OCI-LY7 (cell line): ENCODE measurements around the gene LTA4H. TPM values are rescaled to one million over a fixed set of nuclear protein-coding genes. Genes with fewer than 3 reads are reported as not detected.

Experiments used
- BruUV-seq: library from RNA; stranded (reverse); fragments of 400-500 nt; replicated peaks from 2 replicates; lab custom pipeline; 2021; lab: Mats Ljungman, UMichigan
- CTCF ChIA-PET: fragments of 300-600 bp; sonication (Branson Sonifier 250); formaldehyde crosslinking; loops from one replicate; lab custom pipeline; 2022; ENCODE audit warnings: antibody characterized with exemption; ENCODE audit not compliant: unreplicated experiment; lab: Charles Lee
- POLR2A ChIA-PET: fragments of 300-600 bp; sonication (Branson Sonifier 250); formaldehyde crosslinking; loops from one replicate; lab custom pipeline; 2022; ENCODE audit warnings: antibody characterized with exemption; lab: Charles Lee
- DNase-seq: peaks from one replicate; pipeline ENCODE4 v3.0.0-alpha.2; 2015; ENCODE audit warnings: low spot score
- H2AFZ ChIP-seq: fragments of 200-600 bp; sonication (generic), shearing (Covaris generic); 2 replicates; pipeline ENCODE4 v1.6.1; 2014; ENCODE audit warnings: mild to moderate bottlenecking, antibody characterized with exemption, low read length, moderate library complexity
- H3K27ac ChIP-seq: fragments of 200-600 bp; sonication (generic); 2 replicates; pipeline ENCODE4 v1.5.1; 2014; ENCODE audit warnings: mixed run types, low read depth, mild to moderate bottlenecking, moderate library complexity, low read length, inconsistent platforms; ENCODE audit not compliant: poor library complexity, severe bottlenecking
- H3K36me3 ChIP-seq: fragments of 200-600 bp; sonication (generic); 2 replicates; pipeline ENCODE4 v1.6.1; 2014; ENCODE audit warnings: mild to moderate bottlenecking, antibody characterized with exemption, low read length, moderate library complexity, mixed read lengths; ENCODE audit not compliant: insufficient read depth
- H3K4me1 ChIP-seq: fragments of 200-600 bp; sonication (generic); 2 replicates; pipeline ENCODE4 v1.5.1; 2014; ENCODE audit warnings: mild to moderate bottlenecking, low read length; ENCODE audit not compliant: insufficient read depth, poor library complexity, severe bottlenecking
- H3K4me2 ChIP-seq: fragments of 200-600 bp; sonication (generic); 2 replicates; pipeline ENCODE4 v1.6.1; 2014; ENCODE audit warnings: mild to moderate bottlenecking, low read length
- H3K4me3 ChIP-seq: fragments of 200-600 bp; sonication (generic); 2 replicates; pipeline ENCODE4 v1.5.1; 2014; ENCODE audit warnings: mild to moderate bottlenecking, low read depth, low read length; ENCODE audit not compliant: poor library complexity, severe bottlenecking
- H3K79me2 ChIP-seq: fragments of 200-600 bp; sonication (generic); 2 replicates; pipeline ENCODE4 v1.6.1; 2016; ENCODE audit warnings: low read depth, mild to moderate bottlenecking, low read length, moderate library complexity, mixed read lengths; ENCODE audit not compliant: insufficient read depth
- H3K9me2 ChIP-seq: fragments of 200-600 bp; sonication (generic); 2 replicates; pipeline ENCODE4 v1.6.1; 2016; ENCODE audit warnings: mild to moderate bottlenecking, low read length, mixed read lengths; ENCODE audit not compliant: insufficient read depth
- H3K9me3 ChIP-seq: fragments of 200-600 bp; sonication (generic); 2 replicates; pipeline ENCODE4 v1.6.1; 2014; ENCODE audit warnings: mild to moderate bottlenecking, mixed run types, low read length, mixed read lengths
- H4K20me1 ChIP-seq: fragments of 200-600 bp; sonication (generic); 2 replicates; pipeline ENCODE4 v1.6.1; 2014; ENCODE audit warnings: mild to moderate bottlenecking, antibody characterized with exemption, low read length, moderate library complexity, mixed read lengths; ENCODE audit not compliant: insufficient read depth
- CTCF ChIP-seq: fragments of 200-600 bp; sonication (generic); conservative IDR thresholded peaks from 2 replicates; pipeline ENCODE4 v1.5.1; 2014; ENCODE audit warnings: mild to moderate bottlenecking, antibody characterized with exemption, low read length, moderate library complexity, mixed read lengths
- EZH2phosphoT487 ChIP-seq: fragments of 200-600 bp; sonication (generic); IDR thresholded peaks from 2 replicates; pipeline ENCODE4 v1.6.1; 2018; ENCODE audit warnings: low read depth, borderline replicate concordance, mild to moderate bottlenecking, mixed run types, antibody characterized with exemption, low read length, moderate library complexity, mixed read lengths
- intact Hi-C: fragments of 100-400 bp; cut with micrococcal nuclease; formaldehyde crosslinking; loops from one replicate; pipeline ENCODE4 v1.10.0; 2022; ENCODE audit not compliant: unreplicated experiment
- total RNA-seq, 2 experiments: library from RNA; depleted of rRNA in 1 of 2; stranded (reverse); fragments of >200 nt in 1 of 2; shearing (Covaris generic) in 1 of 2; gene quantifications; 2 replicates each; pipeline ENCODE4 v1.2.3, GENCODE V29; 2014 to 2022

LTA4H gene
- total RNA-seq, 2 experiments from 2014 or later, result 86.7 to 122 TPM

- BruUV-seq, result no TSS peak
- no peaks in the 10 kb centered on the region for H3K9me3 ChIP-seq
- CTCF ChIA-PET, result no interaction called here
- H3K4me1 ChIP-seq, result no peaks in the 10 kb centered on the region
- no peak for DNase-seq
- POLR2A ChIA-PET, result interaction anchor here (0.6 kb wide), 1 partner anchor 19 kb away, joined by 4 read pairs; no protein-coding TSS in a partner anchor
- no peak overlapping the region for H3K4me3 ChIP-seq
- no peaks in the 10 kb centered on the region for H4K20me1 ChIP-seq
- H3K4me2 ChIP-seq, result no peak overlapping the region
- H3K9me2 ChIP-seq, result no peaks in the 10 kb centered on the region
- no peak overlapping the region for H3K27ac ChIP-seq
- TF ChIP-seq CTCF, result no peak
- TF ChIP-seq EZH2phosphoT487, result no peak
- H3K79me2 ChIP-seq, result no peaks in the 10 kb centered on the region
- H2AFZ ChIP-seq, result no peak overlapping the region
- H3K36me3 ChIP-seq, result no peaks in the 10 kb centered on the region
- intact Hi-C loops, result no loop called here
These were observed 47.8 kb upstream of the LTA4H start for GRCh38 chr12:96083020-96083719.

GRCh38 chr12:96081596-96081995 lies 46.2 kb upstream of the LTA4H start:
- BruUV-seq, result no TSS peak

More at GRCh38 chr12:96081596-96081995, 46.2 kb upstream of the LTA4H start:
- intact Hi-C loops, result no loop called here
- Histone ChIP-seq H3K27ac (no peak overlapping the region), H3K79me2 (no peaks in the 10 kb centered on the region), H4K20me1 (no peaks in the 10 kb centered on the region), H3K4me3 (no peak overlapping the region), H3K9me3 (no peaks in the 10 kb centered on the region), H3K4me1 (no peaks in the 10 kb centered on the region), H3K4me2 (no peak overlapping the region), H3K36me3 (no peaks in the 10 kb centered on the region), H2AFZ (no peak overlapping the region), H3K9me2 (no peaks in the 10 kb centered on the region)
- no peak for DNase-seq
- POLR2A ChIA-PET, result no interaction called here
- CTCF ChIA-PET, result no interaction called here
- TF ChIP-seq CTCF, result no peak
- no peak for TF ChIP-seq EZH2phosphoT487
